PC-9 (cell line): Measurements from ENCODE around the gene NAGS.

Source experiments
- CTCF ChIP-seq: fragments of 200-600 bp; sonication (generic); conservative IDR thresholded peaks from 2 replicates; pipeline ENCODE4 v1.6.1; 2017; ENCODE audit warnings: mixed run types, antibody characterized with exemption, mild to moderate bottlenecking, moderate library complexity
- EZH2 ChIP-seq: fragments of 200-600 bp; sonication (generic); IDR thresholded peaks from 2 replicates; pipeline ENCODE4 v1.8.0; 2017; ENCODE audit warnings: antibody characterized with exemption, low read depth

GRCh38 chr17:44038604-44039011, 34.2 kb downstream of the NAGS start:
- TF ChIP-seq CTCF (no peak), EZH2 (no peak)
